Measurements from ENCODE around the gene ANKRD28. TPM values are rescaled to one million over a fixed set of nuclear protein-coding genes. Genes with fewer than 3 reads are reported as not detected.

ANKRD28 gene
- total RNA-seq, 1 experiment from 2014 or later: 53.0 TPM

DNA sequence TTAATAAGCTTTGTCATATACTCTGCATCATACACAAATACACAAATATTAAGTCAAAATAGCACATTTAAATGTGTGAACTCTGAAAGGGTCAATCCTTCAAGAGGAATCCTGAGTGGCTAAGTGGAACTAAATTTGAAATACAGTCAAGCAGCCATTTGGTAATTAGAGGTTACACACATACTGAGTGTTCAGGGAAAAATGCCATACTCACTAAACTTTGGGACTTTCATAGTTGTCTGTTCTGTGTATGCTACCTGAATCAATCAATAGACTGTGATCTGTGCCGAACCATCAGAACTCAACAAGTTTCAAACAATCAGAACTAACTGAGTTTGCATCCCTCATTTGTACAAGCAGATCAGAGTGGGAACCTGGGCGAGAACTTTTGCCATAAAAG, 15.3 kb downstream of the ANKRD28 start:
- peaks cover 10% of the 10 kb centered on the region; the same call in 1 of the 2 replicates for H3K36me3 ChIP-seq (ENCODE audit: low read depth, low read length)
- H3K4me3 ChIP-seq (ENCODE audit: low read length): no peak overlapping the region
- ATAC-seq: no peak
- ChIA-PET POLR2A (ENCODE audit: unreplicated experiment) (no interaction called here), CTCF (no interaction called here)
- no peak overlapping the region for H3K9ac ChIP-seq (ENCODE audit: low read length)
- H3K9me3 ChIP-seq (ENCODE audit: low read length): no peaks in the 10 kb centered on the region
- H4K20me1 ChIP-seq (ENCODE audit: low read length): no peaks in the 10 kb centered on the region
- H3K27ac ChIP-seq (ENCODE audit: low read length): no peak overlapping the region
- H3K27me3 ChIP-seq (ENCODE audit: low read length): no peaks in the 10 kb centered on the region
- no peak for DNase-seq
- peaks cover 75% of the 10 kb centered on the region for H3K79me2 ChIP-seq (ENCODE audit: low read length)
- no peak for TF ChIP-seq EZH2phosphoT487 (IDR thresholded peaks at IDR 0.05; ENCODE audit: borderline replicate concordance, low read length)
- TF ChIP-seq, protein P1, sequence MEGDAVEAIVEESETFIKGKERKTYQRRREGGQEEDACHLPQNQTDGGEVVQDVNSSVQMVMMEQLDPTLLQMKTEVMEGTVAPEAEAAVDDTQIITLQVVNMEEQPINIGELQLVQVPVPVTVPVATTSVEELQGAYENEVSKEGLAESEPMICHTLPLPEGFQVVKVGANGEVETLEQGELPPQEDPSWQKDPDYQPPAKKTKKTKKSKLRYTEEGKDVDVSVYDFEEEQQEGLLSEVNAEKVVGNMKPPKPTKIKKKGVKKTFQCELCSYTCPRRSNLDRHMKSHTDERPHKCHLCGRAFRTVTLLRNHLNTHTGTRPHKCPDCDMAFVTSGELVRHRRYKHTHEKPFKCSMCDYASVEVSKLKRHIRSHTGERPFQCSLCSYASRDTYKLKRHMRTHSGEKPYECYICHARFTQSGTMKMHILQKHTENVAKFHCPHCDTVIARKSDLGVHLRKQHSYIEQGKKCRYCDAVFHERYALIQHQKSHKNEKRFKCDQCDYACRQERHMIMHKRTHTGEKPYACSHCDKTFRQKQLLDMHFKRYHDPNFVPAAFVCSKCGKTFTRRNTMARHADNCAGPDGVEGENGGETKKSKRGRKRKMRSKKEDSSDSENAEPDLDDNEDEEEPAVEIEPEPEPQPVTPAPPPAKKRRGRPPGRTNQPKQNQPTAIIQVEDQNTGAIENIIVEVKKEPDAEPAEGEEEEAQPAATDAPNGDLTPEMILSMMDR (conservative IDR thresholded peaks at IDR 0.05; ENCODE audit: low read depth, low read length): no peak
- no peak for TF ChIP-seq EZH2 (IDR thresholded peaks at IDR 0.05; ENCODE audit: low read length, unreplicated experiment)
- BruUV-seq (replicated peaks): no TSS peak
- no peak overlapping the region for H2AFZ ChIP-seq (ENCODE audit: low read length)
- H3K4me1 ChIP-seq (ENCODE audit: insufficient read depth, low read length): peaks cover 8% of the 10 kb centered on the region
- H3F3A ChIP-seq (ENCODE audit: low read length, unreplicated experiment): no peaks in the 10 kb centered on the region
- no peak overlapping the region for H3K4me2 ChIP-seq (ENCODE audit: low read length)
- no peaks in the 10 kb centered on the region for H3K9me2 ChIP-seq (replicated peaks; ENCODE audit: low read length)
- intact Hi-C loops (cut with micrococcal nuclease): no loop called here

DNA sequence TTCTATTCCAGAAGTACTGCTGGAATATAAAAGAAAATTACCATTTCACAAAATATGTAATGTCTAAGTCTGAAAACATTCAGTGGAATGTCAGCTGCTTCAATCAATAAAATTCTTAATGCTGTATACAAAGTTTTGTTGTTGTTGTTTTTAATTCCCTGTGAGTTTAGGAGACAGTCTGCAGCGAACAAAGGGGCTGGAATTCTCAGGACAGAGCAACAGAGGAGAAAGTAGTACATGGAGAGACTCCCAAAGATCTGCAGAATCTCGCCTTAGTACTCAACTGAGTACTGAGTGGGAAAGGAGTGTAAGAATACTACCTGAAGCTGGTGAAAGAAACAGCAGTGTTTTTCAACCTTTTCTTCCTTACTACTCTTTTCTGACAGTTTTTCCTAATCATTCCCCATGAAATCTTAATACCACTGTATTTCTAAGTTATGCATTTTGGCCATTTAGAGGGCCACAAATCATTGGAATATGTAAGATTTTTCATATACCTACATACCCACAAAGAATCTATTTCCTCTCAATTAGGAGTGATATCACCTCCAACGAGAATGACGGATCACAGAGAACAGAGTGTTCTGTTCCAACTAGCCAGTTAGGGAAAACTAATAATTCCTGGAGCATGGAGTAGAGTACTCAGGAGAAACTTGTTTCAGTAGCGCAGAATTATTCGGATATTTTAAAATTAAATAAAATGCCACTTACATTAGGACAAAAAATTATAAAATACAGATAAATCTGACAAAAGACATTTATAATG, 16.0 kb downstream of the ANKRD28 start:
- Histone ChIP-seq H3K79me2 (ENCODE audit: low read length) (peaks cover 71% of the 10 kb centered on the region), H2AFZ (ENCODE audit: low read length) (no peak overlapping the region), H3K9me3 (ENCODE audit: low read length) (no peaks in the 10 kb centered on the region), H3F3A (ENCODE audit: low read length, unreplicated experiment) (no peaks in the 10 kb centered on the region), H3K4me3 (ENCODE audit: low read length) (no peak overlapping the region), H3K4me1 (ENCODE audit: insufficient read depth, low read length) (peaks cover 8% of the 10 kb centered on the region), H3K27ac (ENCODE audit: low read length) (no peak overlapping the region), H3K27me3 (ENCODE audit: low read length) (no peaks in the 10 kb centered on the region), H3K4me2 (ENCODE audit: low read length) (no peak overlapping the region), H3K9me2 (replicated peaks; ENCODE audit: low read length) (no peaks in the 10 kb centered on the region), H3K36me3 (ENCODE audit: low read depth, low read length) (peaks cover 10% of the 10 kb centered on the region; the same call in 1 of the 2 replicates), H4K20me1 (ENCODE audit: low read length) (no peaks in the 10 kb centered on the region), H3K9ac (ENCODE audit: low read length) (no peak overlapping the region)
- intact Hi-C loops (cut with micrococcal nuclease): no loop called here
- POLR2A ChIA-PET (ENCODE audit: unreplicated experiment): no interaction called here
- TF ChIP-seq, protein P1 (conservative IDR thresholded peaks at IDR 0.05; ENCODE audit: low read depth, low read length): no peak
- TF ChIP-seq EZH2phosphoT487 (IDR thresholded peaks at IDR 0.05; ENCODE audit: borderline replicate concordance, low read length) (no peak), EZH2 (IDR thresholded peaks at IDR 0.05; ENCODE audit: low read length, unreplicated experiment) (no peak)
- DNase-seq (no peak), ATAC-seq (no peak)
- CTCF ChIA-PET: no interaction called here
- BruUV-seq (replicated peaks): no TSS peak

DNA sequence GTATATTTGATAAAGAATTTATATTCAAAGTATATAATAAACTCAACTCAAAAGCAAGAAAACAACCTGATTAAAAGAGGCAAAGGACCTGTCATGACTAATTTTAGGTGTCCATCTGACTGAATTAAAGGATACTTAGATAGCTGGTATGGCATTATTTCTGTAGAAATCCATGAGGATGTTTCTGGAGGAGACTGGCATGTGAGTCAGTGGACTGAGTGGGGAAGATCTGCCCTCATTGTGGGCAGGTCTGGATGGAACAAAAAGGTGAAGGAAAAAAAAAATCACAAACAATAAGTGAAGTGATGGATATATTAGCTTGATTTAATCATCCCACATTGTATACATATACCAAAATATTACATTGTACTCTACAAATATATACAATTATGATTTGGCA, 16.6 kb downstream of the ANKRD28 start:
- Histone ChIP-seq H3K9me2 (replicated peaks; ENCODE audit: low read length) (no peaks in the 10 kb centered on the region), H3K4me2 (ENCODE audit: low read length) (no peak overlapping the region), H3K9me3 (ENCODE audit: low read length) (no peaks in the 10 kb centered on the region), H3F3A (ENCODE audit: low read length, unreplicated experiment) (no peaks in the 10 kb centered on the region), H3K27ac (ENCODE audit: low read length) (no peak overlapping the region), H3K4me3 (ENCODE audit: low read length) (no peak overlapping the region), H4K20me1 (ENCODE audit: low read length) (no peaks in the 10 kb centered on the region), H3K36me3 (ENCODE audit: low read depth, low read length) (peaks cover 10% of the 10 kb centered on the region; the same call in 1 of the 2 replicates), H3K27me3 (ENCODE audit: low read length) (no peaks in the 10 kb centered on the region), H3K4me1 (ENCODE audit: insufficient read depth, low read length) (peaks cover 8% of the 10 kb centered on the region), H3K79me2 (ENCODE audit: low read length) (peaks cover 74% of the 10 kb centered on the region), H3K9ac (ENCODE audit: low read length) (no peak overlapping the region), H2AFZ (ENCODE audit: low read length) (no peak overlapping the region)
- CTCF ChIA-PET: no interaction called here
- intact Hi-C loops (cut with micrococcal nuclease): no loop called here
- DNase-seq: no peak
- no TSS peak for BruUV-seq (replicated peaks)
- POLR2A ChIA-PET (ENCODE audit: unreplicated experiment): no interaction called here
- TF ChIP-seq, protein P1 (conservative IDR thresholded peaks at IDR 0.05; ENCODE audit: low read depth, low read length): no peak
- no peak for TF ChIP-seq EZH2phosphoT487 (IDR thresholded peaks at IDR 0.05; ENCODE audit: borderline replicate concordance, low read length)
- no peak for TF ChIP-seq EZH2 (IDR thresholded peaks at IDR 0.05; ENCODE audit: low read length, unreplicated experiment)
- no peak for ATAC-seq

All from PC-3 (cell line).